RKO (cell line): Measurements from ENCODE around the gene USP33.
"Not testable (repeated sequence)": the region's sequence is repeated elsewhere in the genome, so short reads cannot be mapped to it uniquely, and the experiment has no call there.

ENCODE experiments used
- DNase-seq: peaks from one replicate; pipeline ENCODE4 v3.0.0-alpha.2; 2016; ENCODE audit warnings: low spot score

The USP33 gene

DNA sequence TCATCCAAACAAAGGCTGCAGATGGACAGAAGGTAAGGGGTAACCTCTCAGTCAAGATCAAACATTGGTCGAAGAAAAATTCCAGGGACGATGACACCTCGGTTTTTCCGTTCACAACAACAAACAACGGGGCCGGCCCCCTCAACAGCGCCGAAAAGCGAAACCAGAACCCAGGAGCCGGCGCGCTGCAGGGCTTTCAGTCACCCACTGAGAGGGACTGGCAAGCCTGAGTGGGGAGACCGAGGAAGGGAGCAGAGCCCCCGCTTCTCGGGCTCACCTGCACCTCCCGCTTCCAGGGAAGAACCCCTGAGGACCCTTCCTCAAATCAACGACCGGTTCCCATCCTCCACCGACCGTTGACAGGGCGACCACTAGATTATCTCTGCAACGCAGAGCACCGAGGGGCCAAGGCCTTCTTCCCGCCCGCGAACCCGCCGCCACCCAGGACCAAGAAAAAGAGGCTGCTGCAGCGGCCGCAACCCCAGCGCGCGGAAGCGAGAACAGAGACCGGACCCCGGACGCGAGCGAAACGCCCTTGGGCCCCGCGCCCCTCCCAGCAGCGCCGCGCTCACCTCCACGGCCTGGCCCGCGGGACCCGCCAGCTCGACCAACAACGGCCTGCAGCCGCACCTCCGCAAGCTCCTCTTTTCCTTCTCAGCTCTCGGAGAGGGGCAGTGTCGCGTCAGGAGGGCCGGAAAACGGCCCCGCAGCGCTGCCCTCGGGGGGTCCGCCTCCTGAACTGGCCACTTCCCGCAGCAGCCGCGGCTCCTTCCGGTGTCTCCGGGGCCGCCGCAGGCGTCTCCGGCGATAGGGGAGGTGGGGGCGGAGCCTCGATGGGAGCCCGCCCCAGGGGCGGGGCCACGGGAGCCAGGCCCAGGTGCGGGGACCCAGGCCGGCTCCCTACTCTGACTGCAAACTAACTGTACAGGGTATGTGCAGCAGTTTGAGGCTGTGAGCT, at the start of gene USP33:
USP33 (minus strand) TSS at position 782 of the 958 bp plus-strand sequence. CDS start 18,155 bp downstream, outside the sequence.
- peak; percentile 82 for DNase-seq

DNA sequence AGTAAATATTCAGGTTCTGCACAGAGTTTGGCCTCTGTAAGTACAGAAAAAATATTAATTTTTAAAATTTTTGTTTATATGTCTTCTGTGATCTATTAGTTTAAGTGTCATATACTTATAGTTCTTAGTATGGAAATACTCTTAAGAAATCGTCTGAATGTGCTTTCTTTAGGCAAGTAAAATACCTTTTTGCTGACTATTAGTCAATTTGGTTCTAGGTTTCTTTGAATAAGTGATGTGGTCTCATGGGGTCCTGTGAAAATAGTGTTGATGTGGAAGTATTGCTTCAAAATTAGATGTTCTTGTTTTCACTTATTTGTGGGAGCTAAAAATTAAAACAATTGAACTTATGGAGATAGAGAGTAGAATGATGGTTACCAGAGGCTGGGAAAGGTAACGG, 43.7 kb upstream of the USP33 start:
- DNase-seq = no peak

DNA sequence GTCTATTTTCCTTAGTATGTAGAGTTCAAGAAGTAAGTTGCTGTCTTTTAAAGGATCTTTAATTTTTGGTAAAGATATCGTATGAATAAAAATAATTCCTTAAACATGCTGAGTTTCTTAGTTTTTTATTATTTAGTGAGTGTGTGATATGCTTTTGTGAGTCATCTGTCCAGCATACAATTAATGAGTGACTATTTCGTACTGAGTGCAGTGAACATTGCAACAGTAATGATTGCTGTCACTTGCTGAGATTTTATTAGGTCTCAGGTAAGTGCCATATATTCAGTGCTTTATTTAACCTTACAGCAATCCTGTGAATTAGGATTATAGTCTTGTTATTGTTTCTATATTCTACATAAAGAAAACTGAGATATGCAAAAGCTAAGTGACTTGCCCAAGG, 42.4 kb upstream of the USP33 start:
- no peak for DNase-seq

DNA sequence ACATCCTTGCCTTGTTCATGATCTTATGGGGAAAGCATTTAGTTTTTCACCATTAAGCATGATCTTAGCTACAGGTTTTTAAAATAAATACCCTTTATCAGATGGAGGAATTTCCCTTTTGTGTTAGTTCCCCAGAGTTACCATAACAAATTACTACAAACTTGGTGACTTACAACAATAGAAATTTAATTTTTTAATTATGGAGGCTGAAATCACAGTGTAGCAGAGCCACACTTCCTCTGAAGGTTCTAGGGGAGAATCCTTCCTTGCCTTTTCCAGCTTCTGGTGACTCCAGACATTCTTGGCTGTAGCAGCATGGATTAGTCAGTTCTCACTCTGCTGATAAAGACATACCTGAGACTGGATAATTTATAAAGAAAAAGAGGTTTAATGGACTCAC, 38.3 kb upstream of the USP33 start:
- no peak for DNase-seq

DNA sequence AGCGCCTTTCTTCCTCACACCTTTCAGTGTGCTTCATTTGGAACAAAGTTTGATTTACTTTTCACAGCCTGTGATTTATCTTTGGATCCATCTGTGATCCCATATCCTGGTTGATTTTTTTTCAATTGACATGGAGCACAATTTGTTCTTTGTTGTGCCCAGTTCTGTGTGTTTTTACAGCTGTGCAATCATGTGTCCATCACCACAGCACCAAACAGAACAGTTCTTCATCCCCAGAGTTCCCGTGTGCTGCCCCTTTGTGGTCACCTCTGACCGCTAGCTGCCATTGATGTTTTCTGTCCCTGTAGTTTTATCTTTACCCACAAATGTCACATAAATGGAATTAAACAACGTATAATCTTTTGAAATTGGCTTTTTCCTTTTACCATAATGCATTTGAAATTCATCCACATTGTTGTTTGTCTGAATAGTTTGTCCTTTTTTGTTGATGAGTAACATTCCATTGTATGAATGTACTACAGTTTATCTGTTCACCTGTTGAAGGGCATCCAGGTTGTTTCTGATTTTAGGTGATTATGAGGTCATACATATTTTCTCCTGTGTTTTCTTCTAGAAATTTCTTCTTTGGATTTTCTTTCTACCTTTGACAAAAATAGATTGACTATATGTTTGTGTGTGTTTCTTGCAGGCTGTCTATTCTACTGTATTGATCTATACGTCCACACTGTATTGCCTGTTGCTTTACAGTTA, 37.2 kb upstream of the USP33 start:
- DNase-seq = no peak

DNA sequence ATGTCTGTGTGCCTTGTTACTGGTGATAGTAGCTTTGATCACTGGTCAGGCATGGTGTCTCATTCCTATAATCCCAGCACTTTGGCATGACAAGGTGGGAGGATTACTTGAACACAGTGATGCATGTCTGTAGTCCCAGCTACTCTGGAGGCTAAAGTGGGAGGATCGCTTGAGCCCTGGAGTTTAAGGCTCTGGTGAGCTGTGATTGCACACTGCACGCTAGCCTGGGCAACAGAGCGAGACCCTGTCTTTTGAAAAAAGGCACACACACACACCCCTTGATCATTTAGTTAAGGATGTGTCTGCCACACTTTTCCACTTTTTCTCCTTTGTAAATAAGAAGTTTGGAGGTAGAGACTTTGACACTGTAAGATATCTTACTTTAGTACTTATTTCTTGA, 34.9 kb upstream of the USP33 start:
- no peak for DNase-seq

DNA sequence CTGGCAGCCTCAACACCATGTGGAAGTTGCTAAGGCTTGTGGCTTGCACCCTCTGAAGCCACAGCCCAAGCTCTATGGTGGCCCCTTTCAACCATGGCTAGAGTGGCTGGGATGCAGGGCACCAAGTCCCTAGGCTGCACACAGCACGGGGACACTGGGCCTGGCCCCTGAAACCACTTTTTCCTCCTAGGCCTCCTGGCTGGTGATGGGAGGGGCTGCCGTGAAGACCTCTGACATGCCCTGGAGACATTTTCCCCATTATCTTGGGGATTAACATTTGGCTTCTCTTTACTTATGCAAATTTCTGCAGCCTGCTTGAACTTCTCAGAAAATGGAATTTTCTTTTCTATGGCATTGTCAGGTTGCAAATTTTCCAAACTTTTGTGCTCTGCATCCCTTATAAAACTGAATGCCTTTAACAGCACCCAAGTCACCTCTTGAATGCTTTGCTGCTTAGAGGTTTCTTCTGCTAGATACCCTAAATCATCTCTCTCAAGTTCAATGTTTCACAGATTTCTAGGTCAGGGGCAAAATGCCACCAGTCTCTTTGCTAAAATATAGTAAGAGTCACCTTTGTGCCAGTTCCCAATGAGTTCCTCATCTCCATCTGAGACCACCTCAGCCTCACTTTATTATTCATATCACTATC, 26.6 kb upstream of the USP33 start:
- DNase-seq = not testable (repeated sequence)

DNA sequence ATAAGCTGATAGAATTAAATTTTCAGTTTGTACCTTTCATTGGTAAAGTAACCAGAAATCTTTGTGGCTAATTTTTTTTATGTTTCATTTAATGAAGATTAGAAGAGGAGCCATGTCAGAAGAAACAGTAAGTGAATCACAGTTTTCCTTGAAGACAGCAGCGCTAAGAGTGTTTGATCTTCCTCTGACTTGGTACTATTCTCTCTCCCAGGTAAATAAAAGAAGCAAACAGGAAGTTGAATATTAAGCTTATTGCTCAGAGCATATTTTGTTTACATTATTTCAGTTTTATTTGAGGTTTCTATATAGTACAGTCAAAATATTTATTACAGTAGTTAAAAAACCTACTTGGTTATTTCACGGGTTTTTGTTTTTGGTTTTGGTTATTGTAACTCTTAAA, 23.5 kb upstream of the USP33 start:
- DNase-seq = no peak

DNA sequence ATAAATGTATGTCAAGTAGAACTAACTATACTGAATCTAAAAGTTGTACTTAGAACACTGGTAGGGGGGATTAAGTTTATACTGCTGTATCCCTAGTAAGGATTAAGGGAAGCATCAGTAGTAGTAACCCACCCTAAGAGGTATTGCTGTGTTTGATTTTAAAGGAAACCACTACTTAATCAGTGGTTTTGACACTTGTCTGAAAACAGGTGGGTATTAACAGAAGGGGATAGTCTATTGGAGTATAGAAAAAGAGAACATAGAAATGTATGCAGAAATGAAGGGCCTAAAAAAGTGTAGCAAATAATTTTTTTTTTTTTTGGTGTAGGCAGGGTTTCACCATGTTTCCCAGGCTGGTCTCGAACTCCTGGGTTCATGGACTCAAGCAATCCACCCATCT, 22.0 kb upstream of the USP33 start:
- no peak for DNase-seq

DNA sequence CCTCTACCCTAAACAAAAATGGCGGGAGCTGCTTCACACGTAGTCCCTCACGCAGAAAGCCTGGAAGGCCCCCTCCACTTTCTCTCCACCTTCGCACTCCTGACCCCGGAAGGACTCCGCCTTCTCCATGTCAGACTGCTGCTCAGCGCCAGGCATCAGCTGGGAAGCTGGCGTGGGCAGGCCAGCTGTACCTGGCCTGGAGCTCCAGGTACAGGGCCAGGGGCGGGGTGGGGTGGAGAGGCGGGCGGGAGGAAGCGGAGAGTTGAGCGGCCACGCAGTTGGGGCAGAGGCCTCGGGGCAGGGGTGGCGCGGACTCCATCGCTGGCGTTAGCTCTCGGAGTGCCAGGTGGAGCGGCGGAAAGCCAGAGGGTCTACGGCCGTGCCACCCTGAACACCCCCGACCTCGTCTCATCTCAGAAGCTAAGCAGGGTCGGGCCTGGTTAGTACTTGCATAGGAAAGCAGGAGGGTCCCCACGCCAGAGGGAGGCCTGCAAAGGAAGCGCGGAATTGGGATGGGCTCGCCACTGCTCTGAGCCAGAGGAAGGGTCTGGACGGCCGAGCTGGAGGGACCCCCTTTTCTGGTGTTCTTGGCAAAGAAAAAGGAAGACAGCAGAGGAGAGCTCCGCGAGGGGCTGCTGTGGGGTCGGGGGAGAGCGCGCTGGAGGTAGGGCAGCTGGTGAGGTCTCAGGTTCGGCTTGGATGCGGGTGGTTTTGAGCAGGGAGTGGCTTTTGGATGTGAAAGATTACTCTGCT, 20.1 kb upstream of the USP33 start, which contains the start of gene MIGA1:
MIGA1 (plus strand) TSS at position 121 of the 753 bp plus-strand sequence. CDS start 3,604 bp downstream, outside the sequence.
- peak; percentile 92 for DNase-seq

DNA sequence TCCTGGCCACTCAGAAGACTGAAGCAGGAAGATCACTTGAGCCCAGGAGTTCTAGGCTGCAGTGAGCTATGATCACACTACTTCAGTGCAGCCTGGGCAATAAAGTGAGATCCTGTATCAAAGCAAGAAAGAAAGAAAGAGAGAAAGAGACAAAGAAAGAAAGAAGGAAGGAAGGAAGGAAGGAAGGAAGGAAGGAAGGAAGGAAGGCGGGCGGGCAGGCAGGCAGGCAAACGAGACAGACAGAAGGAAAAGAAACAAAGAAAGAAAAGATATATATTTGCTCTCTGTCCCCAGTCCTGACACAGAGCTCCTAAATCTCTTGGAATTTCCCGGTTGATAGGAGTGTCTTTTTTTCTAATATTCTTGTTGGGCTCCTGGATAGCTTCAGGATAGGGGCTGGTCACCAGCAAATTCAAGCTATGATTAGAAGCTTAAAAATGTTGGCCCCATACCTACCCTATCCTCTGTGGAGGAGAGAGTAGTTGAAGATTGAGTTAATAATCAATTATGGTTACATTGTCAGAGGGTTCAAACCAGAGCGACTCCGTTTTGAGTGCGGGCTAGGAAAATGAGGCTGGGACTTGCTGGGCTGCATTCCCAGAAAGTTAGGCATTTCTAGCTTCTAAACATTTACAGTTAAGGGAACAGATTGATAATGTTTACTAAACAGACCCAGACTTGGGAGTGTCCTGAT, 16.5 kb upstream of the USP33 start:
- DNase-seq = no peak

DNA sequence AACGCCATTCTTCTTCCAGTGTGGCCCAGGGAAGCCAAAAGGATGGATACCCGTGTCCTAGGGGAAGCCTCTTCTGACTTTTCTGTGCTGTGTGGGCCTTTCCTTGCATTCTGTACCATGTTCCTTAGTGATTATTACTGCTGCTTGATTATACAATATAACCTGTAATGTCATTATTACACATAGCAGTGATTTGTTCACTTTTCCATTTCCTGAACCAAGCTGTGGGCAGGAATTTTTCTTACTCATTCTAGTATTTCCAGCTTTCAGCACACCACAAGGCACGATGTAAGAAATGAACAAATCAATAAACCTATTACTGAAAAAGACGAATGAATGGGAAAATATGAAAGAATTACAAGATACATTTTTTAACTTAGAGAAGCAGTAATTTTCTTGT, 8.4 kb upstream of the USP33 start:
- DNase-seq = no peak

DNA sequence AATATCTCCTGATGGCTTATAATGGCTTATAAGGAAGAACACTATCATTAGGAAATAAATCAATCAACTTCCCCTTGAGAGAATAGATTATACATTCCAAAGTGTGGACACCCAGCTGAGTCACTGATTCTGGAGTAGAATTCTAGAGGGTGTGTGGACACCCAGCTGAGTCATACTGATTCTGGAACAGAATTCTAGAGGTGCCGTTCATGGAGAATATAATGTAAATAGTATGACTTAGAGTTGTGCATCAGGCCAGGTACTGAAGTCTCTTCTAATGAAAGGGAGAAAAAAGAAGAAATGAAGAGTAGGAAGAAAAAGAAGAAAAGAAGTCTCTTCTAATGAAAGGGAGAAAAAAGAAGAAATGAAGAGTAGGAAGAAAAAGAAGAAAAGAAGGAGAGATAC, 2.4 kb upstream of the USP33 start:
- DNase-seq = peak; percentile 82

DNA sequence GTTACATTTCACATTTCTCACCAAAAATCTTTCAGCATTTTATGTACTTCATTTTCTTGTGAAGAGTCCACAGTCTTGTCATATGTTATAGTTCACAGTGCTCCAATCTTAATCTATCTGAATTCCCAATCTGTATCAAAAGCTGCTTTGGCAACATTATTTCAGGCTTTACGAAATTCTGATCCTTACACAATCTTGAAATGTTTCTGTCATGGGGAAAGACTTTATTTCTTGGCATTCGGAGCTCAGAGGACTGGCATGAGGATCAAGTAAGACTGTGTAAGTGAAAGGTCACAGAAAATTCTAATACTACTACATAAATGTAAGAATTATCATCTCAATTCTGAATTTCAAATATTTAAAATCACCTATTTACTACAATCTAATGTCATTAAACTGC, 2.0 kb downstream of the USP33 start:
- DNase-seq = no peak

DNA sequence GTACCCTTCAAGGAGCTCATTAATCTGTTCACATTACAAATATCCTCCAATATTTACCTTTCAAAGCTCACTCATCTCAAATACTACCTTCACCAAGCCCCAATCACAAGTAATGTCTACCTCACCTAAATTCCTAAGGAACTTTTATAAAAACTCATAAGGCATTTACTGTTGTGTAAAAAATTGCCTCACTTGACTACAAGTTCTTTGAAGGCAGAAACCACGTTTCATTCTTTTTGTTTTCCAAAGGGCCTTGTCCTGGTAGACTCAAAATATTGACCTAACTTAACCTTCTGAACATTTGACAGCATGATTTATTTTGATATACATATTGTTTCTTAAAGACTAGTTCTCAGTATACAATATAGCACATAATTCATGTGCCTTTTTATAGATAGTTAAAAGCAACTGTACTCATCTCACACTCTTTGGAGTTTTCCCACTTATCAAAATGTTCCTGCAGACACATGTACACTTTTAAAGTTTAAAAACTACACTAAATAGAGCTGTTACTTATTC, 2.5 kb downstream of the USP33 start:
- no peak for DNase-seq

DNA sequence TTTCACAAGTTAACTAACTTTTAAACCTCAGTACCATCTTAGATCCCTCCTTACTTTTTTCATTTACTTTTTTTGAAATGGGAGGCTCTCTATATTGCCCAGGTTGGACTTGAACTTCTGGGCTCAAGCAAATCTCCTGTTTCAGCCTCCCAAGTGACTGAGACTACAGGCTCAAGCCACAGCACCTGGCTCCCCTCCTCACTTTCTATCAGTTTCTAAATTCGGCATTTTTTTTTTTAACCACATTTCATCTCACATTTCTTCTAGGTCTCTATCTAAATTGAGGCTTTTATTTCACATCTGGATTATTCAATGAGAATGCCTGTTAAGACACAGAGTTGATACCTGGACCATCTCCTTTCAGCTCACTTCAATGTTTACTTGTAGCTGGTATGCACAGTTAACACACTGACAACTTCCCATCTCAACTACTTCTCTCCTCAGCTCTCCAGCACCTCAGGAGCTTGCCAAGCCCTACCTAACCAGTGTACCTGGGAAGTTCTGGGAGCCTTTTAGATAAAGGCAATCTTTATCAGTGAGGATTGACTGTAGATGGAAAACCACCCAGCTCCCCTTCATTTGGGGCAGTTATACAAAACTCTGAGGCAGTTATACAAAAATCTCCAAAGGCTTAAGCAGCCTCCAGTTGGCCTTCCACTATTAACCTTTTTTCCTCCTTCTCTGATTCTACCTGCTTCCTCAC, 3.4 kb downstream of the USP33 start:
- no peak for DNase-seq

DNA sequence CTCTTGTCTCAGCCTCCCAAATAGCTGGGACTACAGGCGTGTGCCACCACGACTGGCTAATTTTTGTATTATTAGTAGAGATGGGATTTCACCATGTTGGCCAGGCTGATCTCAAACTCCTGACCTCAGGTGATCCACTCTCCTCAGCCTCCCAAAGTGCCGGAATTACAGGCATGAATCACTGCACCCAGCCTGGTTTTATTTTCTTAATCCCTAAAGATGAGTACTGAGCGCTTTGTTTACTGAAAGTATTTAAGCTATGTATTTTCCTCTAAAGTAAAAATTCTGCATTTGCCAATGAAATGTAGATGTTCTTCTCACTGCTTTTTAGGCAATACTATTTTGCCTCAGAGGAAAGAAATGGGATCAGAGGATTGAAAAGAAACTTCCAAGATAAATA, 10.2 kb downstream of the USP33 start:
- DNase-seq = not testable (repeated sequence)

DNA sequence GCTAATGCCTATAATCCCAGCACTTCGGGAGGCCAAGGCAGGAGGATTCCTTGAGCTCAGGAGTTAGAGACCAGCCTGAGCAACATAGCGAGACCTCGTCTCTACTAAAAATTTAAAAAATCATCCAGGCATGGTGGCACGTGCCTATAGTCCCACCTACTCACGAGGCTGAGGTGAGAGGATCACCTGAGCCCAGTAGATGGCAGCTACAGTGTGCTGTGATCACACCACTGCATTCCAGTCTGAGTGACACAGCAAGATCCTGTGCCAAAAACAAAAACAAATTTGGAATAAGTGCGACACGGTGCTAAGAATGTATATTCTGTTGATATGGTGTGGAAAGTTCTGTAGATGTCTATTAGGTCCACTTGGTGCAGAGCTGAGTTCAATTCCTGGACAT, 15.1 kb downstream of the USP33 start:
- DNase-seq = no peak

DNA sequence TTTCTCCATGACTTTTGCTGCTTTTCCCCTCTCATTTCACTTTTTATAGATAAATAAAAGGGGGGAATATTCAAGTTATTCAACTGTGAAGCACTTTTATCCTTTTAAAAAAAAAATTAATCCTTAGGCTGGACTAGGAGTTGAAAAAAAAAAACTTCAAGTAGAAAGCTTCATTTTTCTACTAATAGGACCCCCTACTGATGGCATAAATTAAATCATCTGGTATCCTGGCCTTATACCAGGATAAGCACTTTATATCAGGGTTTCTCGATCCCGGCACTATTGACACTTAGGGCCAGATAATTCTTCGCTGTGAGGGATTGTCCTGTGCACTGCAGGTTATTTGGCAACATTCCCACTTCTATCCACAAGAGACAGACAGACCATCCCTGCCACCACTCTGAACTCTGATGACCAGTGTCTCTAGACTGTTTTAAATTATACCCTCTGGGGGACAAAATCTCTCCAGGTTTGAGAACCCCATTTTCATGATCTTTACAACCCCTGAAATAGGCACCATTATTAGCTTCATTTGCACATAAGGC, 17.6 kb downstream of the USP33 start:
- DNase-seq = no peak

DNA sequence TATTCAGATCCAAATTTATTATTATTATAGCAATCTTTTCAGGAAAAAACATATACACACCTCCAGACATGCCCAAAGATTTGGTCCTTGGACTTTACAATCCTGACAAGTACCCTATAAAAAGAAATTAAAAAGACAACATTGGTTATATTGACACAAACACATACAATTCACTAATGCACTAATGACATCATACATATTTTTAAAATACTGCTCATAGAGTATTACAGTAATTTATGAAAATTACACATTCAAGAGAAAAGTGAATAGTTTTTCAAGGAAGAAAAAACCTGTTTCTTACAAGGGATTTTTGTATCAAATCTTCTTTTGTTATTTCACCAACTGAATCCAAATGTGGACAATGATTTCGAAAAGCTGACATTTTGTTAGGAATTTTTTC, 18.3 kb downstream of the USP33 start:
- DNase-seq = no peak
